Panc1 (cell line): Measurements from ENCODE around the gene MAPKAPK5. TPM values are rescaled to one million over a fixed set of nuclear protein-coding genes. Genes with fewer than 3 reads are reported as not detected.

Experiments
- ATAC-seq: fragments of 200-7000 bp; cut with Tn5 transposase; 2 replicates; pipeline ENCODE4 v1.9.1; 2020; ENCODE audit warnings: mild to moderate bottlenecking, moderate library complexity
- BruUV-seq: library from RNA; stranded (reverse); fragments of 400-500 nt; replicated peaks from 2 replicates; lab custom pipeline; 2021; lab: Mats Ljungman, UMichigan
- CTCF ChIA-PET: fragments of 300-600 bp; sonication (Branson Sonifier 250); formaldehyde crosslinking; loops from one replicate; lab custom pipeline; 2022; ENCODE audit warnings: antibody characterized with exemption; lab: Charles Lee
- POLR2A ChIA-PET: fragments of 300-600 bp; sonication (Branson Sonifier 250); formaldehyde crosslinking; loops from one replicate; lab custom pipeline; 2022; ENCODE audit warnings: antibody characterized with exemption; lab: Charles Lee
- DNase-seq: peaks from one replicate; pipeline ENCODE4 v3.0.0-alpha.2; 2010; ENCODE audit warnings: low read depth, low spot score
- H3K27ac ChIP-seq: 2 replicates; pipeline ENCODE4 v1.5.1; 2011; ENCODE audit warnings: mild to moderate bottlenecking, low read length, inconsistent platforms
- H3K27me3 ChIP-seq: fragments of 200-500 bp; sonication (Bioruptor generic); 2 replicates; pipeline ENCODE4 v1.6.0; 2014; ENCODE audit warnings: low read length, inconsistent platforms; ENCODE audit not compliant: control insufficient read depth, insufficient read depth
- H3K36me3 ChIP-seq: fragments of 200-500 bp; sonication (Bioruptor generic); 2 replicates; pipeline ENCODE4 v1.5.1; 2014; ENCODE audit warnings: inconsistent platforms, mild to moderate bottlenecking, low read length, moderate library complexity; ENCODE audit not compliant: control insufficient read depth, insufficient read depth
- H3K4me1 ChIP-seq: 2 replicates; pipeline ENCODE4 v1.5.1; 2011; ENCODE audit warnings: inconsistent platforms, mild to moderate bottlenecking, low read length, moderate library complexity; ENCODE audit not compliant: control insufficient read depth, insufficient read depth
- H3K4me3 ChIP-seq, 2 experiments: 2 replicates each; pipeline ENCODE4 v1.5.1; 2011 to 2012; ENCODE audit warnings: low read depth in 2 of 2, low read length in 2 of 2, mild to moderate bottlenecking in 2 of 2, inconsistent platforms in 1 of 2, moderate library complexity in 1 of 2
- H3K9me3 ChIP-seq: fragments of 200-500 bp; sonication (Bioruptor generic); 2 replicates; pipeline ENCODE4 v1.5.1; 2014; ENCODE audit warnings: low read depth, mild to moderate bottlenecking, inconsistent platforms, low read length, moderate library complexity; ENCODE audit not compliant: control insufficient read depth, insufficient read depth
- CTCF ChIP-seq: fragments of 450-650 bp; IDR thresholded peaks from 2 replicates; pipeline ENCODE4 v1.5.1; 2017; ENCODE audit warnings: mild to moderate bottlenecking
- POLR2AphosphoS5 ChIP-seq: IDR thresholded peaks from 2 replicates; pipeline ENCODE4 v1.6.1; 2012; ENCODE audit warnings: mild to moderate bottlenecking, low read depth, low read length, moderate library complexity
- REST ChIP-seq, 2 experiments: IDR thresholded peaks; 2 replicates each; pipeline ENCODE4 v1.6.1; 2011 to 2012; ENCODE audit warnings: low read depth in 2 of 2, control low read depth in 1 of 2, low read length in 1 of 2, mild to moderate bottlenecking in 1 of 2, moderate library complexity in 1 of 2; ENCODE audit not compliant: insufficient read depth in 1 of 2
- SIN3A ChIP-seq: IDR thresholded peaks from 2 replicates; pipeline ENCODE4 v1.6.1; 2012; ENCODE audit warnings: low read depth, mild to moderate bottlenecking, low read length, moderate library complexity, borderline replicate concordance; ENCODE audit not compliant: insufficient read depth
- TCF7L2 ChIP-seq: IDR thresholded peaks from 2 replicates; pipeline ENCODE4 v1.6.1; 2011; ENCODE audit warnings: mild to moderate bottlenecking, low read depth, low read length, inconsistent platforms
- in situ Hi-C: cut with HindIII; loops from 2 replicates; pipeline ENCODE4 v1.10.0; 2016; ENCODE audit warnings: low sequenced_read_pairs, low pct_unique_long_range_greater_than_20kb
- intact Hi-C: fragments of 100-400 bp; cut with micrococcal nuclease; formaldehyde crosslinking; loops from one replicate; pipeline ENCODE4 v1.10.0; 2022; ENCODE audit not compliant: unreplicated experiment
- total RNA-seq: library from RNA; stranded (reverse); gene quantifications from one replicate; pipeline ENCODE4 v1.2.1, GENCODE V29; 2021; ENCODE audit not compliant: unreplicated experiment

MAPKAPK5 gene
- total RNA-seq, 1 experiment from 2014 or later: 49.7 TPM

DNA sequence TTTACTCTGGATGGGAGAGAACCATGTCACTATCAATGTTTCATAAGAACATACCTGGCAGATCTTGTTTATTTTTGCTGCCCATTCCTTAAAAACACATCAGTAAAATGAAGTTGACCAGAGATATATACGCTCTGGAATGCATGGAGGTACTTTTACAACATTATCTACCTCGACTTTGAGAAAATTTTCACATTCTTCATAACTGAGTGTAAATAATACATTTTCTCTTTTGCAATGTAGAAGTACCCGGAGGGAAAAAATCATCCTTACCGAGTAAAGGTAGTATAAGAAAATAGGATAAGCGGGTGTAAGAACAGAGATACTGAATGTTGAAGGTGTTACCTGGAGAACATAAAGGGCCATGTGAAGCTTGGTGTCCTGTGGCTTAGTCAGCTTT is 90.2 kb downstream of the MAPKAPK5 start:
- no peak for DNase-seq
- no TSS peak for BruUV-seq
- no peaks in the 10 kb centered on the region for H3K4me1 ChIP-seq

GRCh38 chr12:111936869-111937268 is 94.8 kb downstream of the MAPKAPK5 start:
- in situ Hi-C loops: no loop called here
- Histone ChIP-seq H3K27me3 (no peaks in the 10 kb centered on the region), H3K9me3 (no peaks in the 10 kb centered on the region), H3K27ac (no peak overlapping the region), H3K36me3 (no peaks in the 10 kb centered on the region), H3K4me3 (no peak overlapping the region), H3K4me1 (no peaks in the 10 kb centered on the region)
- BruUV-seq: no TSS peak
- TF ChIP-seq SIN3A: no peak
- no peak for TF ChIP-seq CTCF
- TF ChIP-seq REST (IDR thresholded peaks at IDR 0.05; ENCODE audit: insufficient read depth in 1 of 2, low read depth in 2 of 2, low read length in 1 of 2): no peak
- TF ChIP-seq TCF7L2: no peak
- no peak for TF ChIP-seq POLR2AphosphoS5
- ChIA-PET CTCF (interaction anchor here (0.6 to 0.7 kb wide), 2 partner anchors 8 to 164 kb away, joined by 3 to 6 read pairs; no protein-coding TSS in a partner anchor), POLR2A (no interaction called here)
- DNase-seq (no peak), ATAC-seq (no peak)
- intact Hi-C loops: no loop called here

More for the DNA sequence above, 90.2 kb downstream of the MAPKAPK5 start:
- no peak overlapping the region for H3K27ac ChIP-seq
- intact Hi-C loops: no loop called here
- no peaks in the 10 kb centered on the region for H3K9me3 ChIP-seq
- no peak for TF ChIP-seq TCF7L2
- TF ChIP-seq POLR2AphosphoS5: no peak
- no peak for TF ChIP-seq CTCF
- TF ChIP-seq REST (IDR thresholded peaks at IDR 0.05; ENCODE audit: insufficient read depth in 1 of 2, low read depth in 2 of 2, low read length in 1 of 2): no peak
- no peak for TF ChIP-seq SIN3A
- H3K27me3 ChIP-seq: no peaks in the 10 kb centered on the region
- no peaks in the 10 kb centered on the region for H3K36me3 ChIP-seq
- ChIA-PET POLR2A (interaction anchor here (0.6 kb wide), 1 partner anchor 19 kb away, joined by 3 read pairs; no protein-coding TSS in a partner anchor), CTCF (no interaction called here)
- ATAC-seq: no peak
- in situ Hi-C loops: no loop called here
- H3K4me3 ChIP-seq: no peak overlapping the region
